HepG2 (cell line): Measurements from ENCODE around the gene C19orf47. TPM values are rescaled to one million over a fixed set of nuclear protein-coding genes. Genes with fewer than 3 reads are reported as not detected.

Experiments used
- ARNTL ChIP-seq: sonication (generic); formaldehyde crosslinking; IDR thresholded peaks from 2 replicates; pipeline ENCODE4 v1.4.0; 2020; ENCODE audit warnings: mild to moderate bottlenecking, missing genetic modification reagents
- ASH2L ChIP-seq: fragments of 300-600, 200-600 bp; sonication (generic); IDR thresholded peaks from 2 replicates; pipeline ENCODE4 v1.7.0; 2017; ENCODE audit warnings: low read depth, mild to moderate bottlenecking, moderate library complexity, mixed read lengths, low read length; ENCODE audit not compliant: insufficient read length
- EED ChIP-seq: sonication (generic); formaldehyde crosslinking; IDR thresholded peaks from 2 replicates; pipeline ENCODE4 v1.5.0; 2020; ENCODE audit warnings: mild to moderate bottlenecking, missing genetic modification reagents
- HNRNPK ChIP-seq: fragments of 200-400 bp; formaldehyde crosslinking; IDR thresholded peaks from 2 replicates; pipeline ENCODE4 v1.6.1; 2018; ENCODE audit warnings: low read length, low read depth, moderate library complexity, mild to moderate bottlenecking; ENCODE audit not compliant: poor library complexity, severe bottlenecking
- RBFOX2 ChIP-seq: fragments of 200-400 bp; formaldehyde crosslinking; IDR thresholded peaks from 2 replicates; pipeline ENCODE4 v1.6.1; 2017; ENCODE audit warnings: low read depth, mild to moderate bottlenecking, low read length
- RBM39 ChIP-seq: fragments of 200-400 bp; formaldehyde crosslinking; IDR thresholded peaks from one replicate; pipeline ENCODE4 v1.6.1; 2018; ENCODE audit warnings: antibody characterized with exemption, mild to moderate bottlenecking, low read depth, low read length; ENCODE audit not compliant: poor library complexity, severe bottlenecking
- SOX6 ChIP-seq, 2 experiments: fragments of 450-650 bp in 1 of 2; sonication (generic) in 1 of 2; formaldehyde crosslinking in 1 of 2; IDR thresholded peaks; 2 replicates each; pipeline versions ENCODE4 v1.4.0 to v1.6.1; 2017 to 2020; ENCODE audit warnings: antibody characterized with exemption in 1 of 2, mild to moderate bottlenecking in 1 of 2, missing genetic modification reagents in 1 of 2
- ZNF260 ChIP-seq: sonication (generic); formaldehyde crosslinking; IDR thresholded peaks from 2 replicates; pipeline ENCODE4 v1.4.0; 2020; ENCODE audit warnings: missing genetic modification reagents, low read depth, mild to moderate bottlenecking, borderline replicate concordance
- ZNF441 ChIP-seq: sonication (generic); formaldehyde crosslinking; IDR thresholded peaks from 2 replicates; pipeline ENCODE4 v1.7.0; 2021; ENCODE audit warnings: missing genetic modification reagents, borderline replicate concordance
- ZSCAN31 ChIP-seq: sonication (generic); formaldehyde crosslinking; IDR thresholded peaks from 2 replicates; pipeline ENCODE4 v1.5.0; 2020; ENCODE audit warnings: low read depth, mild to moderate bottlenecking, missing genetic modification reagents
- polyA plus RNA-seq, 8 experiments: library from polyadenylated mRNA; depleted of rRNA in 3 of 8; stranded (reverse) in 7 of 8; unstranded in 1 of 8; fragments of >200 nt; fragmentation: Illumina TruSeq in 4 of 8; extraction: Trizol in 4 of 8; gene quantifications; 2 replicates each; pipeline versions ENCODE4 v1.2.1 to v1.2.3, GENCODE V29; 2011 to 2016; ENCODE audit warnings: low read depth in 4 of 8, missing spikeins in 1 of 8, mixed read lengths in 1 of 8; ENCODE audit not compliant: insufficient read depth in 1 of 8
- total RNA-seq, 5 experiments: library from RNA; depleted of rRNA; stranded (reverse); fragments of >200 nt; fragmentation: Illumina TruSeq; extraction: Trizol; gene quantifications; 2 replicates each; pipeline ENCODE4 v1.2.3, GENCODE V29; 2016; ENCODE audit warnings: low read depth in 1 of 5
- TF ChIP-seq, protein P1 (sequence below): sonication (generic); formaldehyde crosslinking; IDR thresholded peaks from 2 replicates; pipeline ENCODE4 v1.4.0; 2020; ENCODE audit warnings: missing genetic modification reagents
- TF ChIP-seq, protein P2 (sequence below): sonication (generic); formaldehyde crosslinking; IDR thresholded peaks from 2 replicates; pipeline ENCODE4 v1.5.0; 2020; ENCODE audit warnings: mild to moderate bottlenecking, missing genetic modification reagents
- TF ChIP-seq, protein P3 (sequence below): sonication (generic); formaldehyde crosslinking; conservative IDR thresholded peaks from 2 replicates; pipeline ENCODE4 v1.8.0; 2022; ENCODE audit warnings: mild to moderate bottlenecking, moderate library complexity, missing genetic modification reagents
- TF ChIP-seq, protein P4 (sequence below): sonication (generic); formaldehyde crosslinking; IDR thresholded peaks from 2 replicates; pipeline ENCODE4; 2020; ENCODE audit warnings: missing genetic modification reagents, mild to moderate bottlenecking, borderline replicate concordance
- TF ChIP-seq, protein P5 (sequence below): sonication (generic); formaldehyde crosslinking; IDR thresholded peaks from 2 replicates; pipeline ENCODE4 v1.4.0; 2020; ENCODE audit warnings: missing genetic modification reagents
- TF ChIP-seq, protein P6 (sequence below): sonication (generic); formaldehyde crosslinking; IDR thresholded peaks from 2 replicates; pipeline ENCODE4 v1.5.1; 2020; ENCODE audit warnings: mild to moderate bottlenecking, missing genetic modification reagents, moderate library complexity

C19orf47 gene
- total and polyA plus RNA-seq, 2 of the 13 experiments (the other 11 are each of a cell fraction or from before 2014, with no cell fraction given), result 8.1 to 10.6 TPM

DNA sequence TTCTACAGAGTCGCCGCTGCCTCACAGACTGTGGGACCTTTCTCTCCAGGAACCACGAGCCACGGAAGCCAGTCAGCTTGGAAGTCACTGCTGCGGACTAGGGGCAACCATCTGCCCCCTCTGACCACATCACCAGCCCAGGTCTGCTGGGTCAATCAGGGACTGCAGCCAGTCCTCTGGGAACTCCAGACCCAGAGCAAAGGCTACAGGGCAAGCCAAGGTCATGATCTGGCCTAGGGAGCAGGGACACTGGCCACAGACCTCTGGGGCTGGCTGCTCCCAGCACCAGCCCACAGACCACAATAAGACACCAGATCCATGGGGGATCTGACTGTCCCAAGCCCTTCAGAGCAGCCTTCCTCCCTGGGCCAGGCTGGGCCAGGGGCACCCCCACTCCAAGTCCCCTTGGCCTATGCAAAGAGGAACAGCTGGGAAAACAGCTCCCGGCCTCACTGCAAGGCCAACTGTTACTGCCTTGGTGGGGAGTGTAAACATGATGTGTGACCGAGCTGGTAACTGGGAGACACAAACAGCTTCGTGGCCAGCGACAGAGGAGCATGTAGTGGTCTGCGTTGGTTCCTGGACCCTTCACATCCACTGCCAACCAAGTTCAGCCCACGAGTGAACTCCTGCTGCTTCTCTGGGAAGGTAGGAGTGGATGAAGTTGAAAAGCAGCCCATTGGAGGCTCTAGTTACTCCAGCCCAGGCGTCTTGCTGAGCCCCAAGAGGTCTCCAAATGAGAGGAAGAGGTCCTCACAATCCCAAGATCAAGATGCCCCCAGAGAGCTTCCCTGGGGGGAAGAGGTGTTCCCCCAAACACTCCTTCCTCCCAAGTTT lies 64.6 kb downstream of the C19orf47 start (continued):
- TF ChIP-seq ARNTL (CRISPR knock-in tag), result 0 out of 2 replicates have a peak, but pooled peaks have one; percentile 22
- TF ChIP-seq, protein P1, sequence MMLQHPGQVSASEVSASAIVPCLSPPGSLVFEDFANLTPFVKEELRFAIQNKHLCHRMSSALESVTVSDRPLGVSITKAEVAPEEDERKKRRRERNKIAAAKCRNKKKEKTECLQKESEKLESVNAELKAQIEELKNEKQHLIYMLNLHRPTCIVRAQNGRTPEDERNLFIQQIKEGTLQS, result no peak; the same call in 1 of the 2 replicates
- peak; percentile 17; the same call in 1 of the 2 replicates for TF ChIP-seq ZSCAN31
- no peak for TF ChIP-seq ZNF260 (CRISPR knock-in tag)
- TF ChIP-seq, protein P2, sequence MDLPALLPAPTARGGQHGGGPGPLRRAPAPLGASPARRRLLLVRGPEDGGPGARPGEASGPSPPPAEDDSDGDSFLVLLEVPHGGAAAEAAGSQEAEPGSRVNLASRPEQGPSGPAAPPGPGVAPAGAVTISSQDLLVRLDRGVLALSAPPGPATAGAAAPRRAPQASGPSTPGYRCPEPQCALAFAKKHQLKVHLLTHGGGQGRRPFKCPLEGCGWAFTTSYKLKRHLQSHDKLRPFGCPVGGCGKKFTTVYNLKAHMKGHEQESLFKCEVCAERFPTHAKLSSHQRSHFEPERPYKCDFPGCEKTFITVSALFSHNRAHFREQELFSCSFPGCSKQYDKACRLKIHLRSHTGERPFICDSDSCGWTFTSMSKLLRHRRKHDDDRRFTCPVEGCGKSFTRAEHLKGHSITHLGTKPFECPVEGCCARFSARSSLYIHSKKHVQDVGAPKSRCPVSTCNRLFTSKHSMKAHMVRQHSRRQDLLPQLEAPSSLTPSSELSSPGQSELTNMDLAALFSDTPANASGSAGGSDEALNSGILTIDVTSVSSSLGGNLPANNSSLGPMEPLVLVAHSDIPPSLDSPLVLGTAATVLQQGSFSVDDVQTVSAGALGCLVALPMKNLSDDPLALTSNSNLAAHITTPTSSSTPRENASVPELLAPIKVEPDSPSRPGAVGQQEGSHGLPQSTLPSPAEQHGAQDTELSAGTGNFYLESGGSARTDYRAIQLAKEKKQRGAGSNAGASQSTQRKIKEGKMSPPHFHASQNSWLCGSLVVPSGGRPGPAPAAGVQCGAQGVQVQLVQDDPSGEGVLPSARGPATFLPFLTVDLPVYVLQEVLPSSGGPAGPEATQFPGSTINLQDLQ, result no peak
- TF ChIP-seq ASH2L, result no peak
- TF ChIP-seq, protein P3, sequence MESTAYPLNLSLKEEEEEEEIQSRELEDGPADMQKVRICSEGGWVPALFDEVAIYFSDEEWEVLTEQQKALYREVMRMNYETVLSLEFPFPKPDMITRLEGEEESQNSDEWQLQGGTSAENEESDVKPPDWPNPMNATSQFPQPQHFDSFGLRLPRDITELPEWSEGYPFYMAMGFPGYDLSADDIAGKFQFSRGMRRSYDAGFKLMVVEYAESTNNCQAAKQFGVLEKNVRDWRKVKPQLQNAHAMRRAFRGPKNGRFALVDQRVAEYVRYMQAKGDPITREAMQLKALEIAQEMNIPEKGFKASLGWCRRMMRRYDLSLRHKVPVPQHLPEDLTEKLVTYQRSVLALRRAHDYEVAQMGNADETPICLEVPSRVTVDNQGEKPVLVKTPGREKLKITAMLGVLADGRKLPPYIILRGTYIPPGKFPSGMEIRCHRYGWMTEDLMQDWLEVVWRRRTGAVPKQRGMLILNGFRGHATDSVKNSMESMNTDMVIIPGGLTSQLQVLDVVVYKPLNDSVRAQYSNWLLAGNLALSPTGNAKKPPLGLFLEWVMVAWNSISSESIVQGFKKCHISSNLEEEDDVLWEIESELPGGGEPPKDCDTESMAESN (CRISPR knock-in tag), result peak; percentile 68; the same call in 1 of the 2 replicates
- TF ChIP-seq ZNF441 (CRISPR knock-in tag), result peak; percentile 47; the same call in 1 of the 2 replicates
- no peak for TF ChIP-seq SOX6 (IDR thresholded peaks at IDR 0.05)
- TF ChIP-seq SOX6 (CRISPR knock-in tag; IDR thresholded peaks at IDR 0.05), result peak; percentile 57
- TF ChIP-seq RBFOX2, result no peak
- no peak for TF ChIP-seq EED (CRISPR knock-in tag)
- no peak for TF ChIP-seq HNRNPK
- TF ChIP-seq, protein P4, sequence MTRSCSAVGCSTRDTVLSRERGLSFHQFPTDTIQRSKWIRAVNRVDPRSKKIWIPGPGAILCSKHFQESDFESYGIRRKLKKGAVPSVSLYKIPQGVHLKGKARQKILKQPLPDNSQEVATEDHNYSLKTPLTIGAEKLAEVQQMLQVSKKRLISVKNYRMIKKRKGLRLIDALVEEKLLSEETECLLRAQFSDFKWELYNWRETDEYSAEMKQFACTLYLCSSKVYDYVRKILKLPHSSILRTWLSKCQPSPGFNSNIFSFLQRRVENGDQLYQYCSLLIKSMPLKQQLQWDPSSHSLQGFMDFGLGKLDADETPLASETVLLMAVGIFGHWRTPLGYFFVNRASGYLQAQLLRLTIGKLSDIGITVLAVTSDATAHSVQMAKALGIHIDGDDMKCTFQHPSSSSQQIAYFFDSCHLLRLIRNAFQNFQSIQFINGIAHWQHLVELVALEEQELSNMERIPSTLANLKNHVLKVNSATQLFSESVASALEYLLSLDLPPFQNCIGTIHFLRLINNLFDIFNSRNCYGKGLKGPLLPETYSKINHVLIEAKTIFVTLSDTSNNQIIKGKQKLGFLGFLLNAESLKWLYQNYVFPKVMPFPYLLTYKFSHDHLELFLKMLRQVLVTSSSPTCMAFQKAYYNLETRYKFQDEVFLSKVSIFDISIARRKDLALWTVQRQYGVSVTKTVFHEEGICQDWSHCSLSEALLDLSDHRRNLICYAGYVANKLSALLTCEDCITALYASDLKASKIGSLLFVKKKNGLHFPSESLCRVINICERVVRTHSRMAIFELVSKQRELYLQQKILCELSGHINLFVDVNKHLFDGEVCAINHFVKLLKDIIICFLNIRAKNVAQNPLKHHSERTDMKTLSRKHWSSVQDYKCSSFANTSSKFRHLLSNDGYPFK (CRISPR knock-in tag), result no peak; the same call in 1 of the 2 replicates
- peak; percentile 16 for TF ChIP-seq RBM39
- TF ChIP-seq, protein P5, sequence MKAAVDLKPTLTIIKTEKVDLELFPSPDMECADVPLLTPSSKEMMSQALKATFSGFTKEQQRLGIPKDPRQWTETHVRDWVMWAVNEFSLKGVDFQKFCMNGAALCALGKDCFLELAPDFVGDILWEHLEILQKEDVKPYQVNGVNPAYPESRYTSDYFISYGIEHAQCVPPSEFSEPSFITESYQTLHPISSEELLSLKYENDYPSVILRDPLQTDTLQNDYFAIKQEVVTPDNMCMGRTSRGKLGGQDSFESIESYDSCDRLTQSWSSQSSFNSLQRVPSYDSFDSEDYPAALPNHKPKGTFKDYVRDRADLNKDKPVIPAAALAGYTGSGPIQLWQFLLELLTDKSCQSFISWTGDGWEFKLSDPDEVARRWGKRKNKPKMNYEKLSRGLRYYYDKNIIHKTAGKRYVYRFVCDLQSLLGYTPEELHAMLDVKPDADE, result no peak
- TF ChIP-seq, protein P6, sequence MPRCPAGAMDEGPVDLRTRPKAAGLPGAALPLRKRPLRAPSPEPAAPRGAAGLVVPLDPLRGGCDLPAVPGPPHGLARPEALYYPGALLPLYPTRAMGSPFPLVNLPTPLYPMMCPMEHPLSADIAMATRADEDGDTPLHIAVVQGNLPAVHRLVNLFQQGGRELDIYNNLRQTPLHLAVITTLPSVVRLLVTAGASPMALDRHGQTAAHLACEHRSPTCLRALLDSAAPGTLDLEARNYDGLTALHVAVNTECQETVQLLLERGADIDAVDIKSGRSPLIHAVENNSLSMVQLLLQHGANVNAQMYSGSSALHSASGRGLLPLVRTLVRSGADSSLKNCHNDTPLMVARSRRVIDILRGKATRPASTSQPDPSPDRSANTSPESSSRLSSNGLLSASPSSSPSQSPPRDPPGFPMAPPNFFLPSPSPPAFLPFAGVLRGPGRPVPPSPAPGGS (CRISPR knock-in tag), result no peak
